ENCODE measurements around the gene CNTROB.

DNA sequence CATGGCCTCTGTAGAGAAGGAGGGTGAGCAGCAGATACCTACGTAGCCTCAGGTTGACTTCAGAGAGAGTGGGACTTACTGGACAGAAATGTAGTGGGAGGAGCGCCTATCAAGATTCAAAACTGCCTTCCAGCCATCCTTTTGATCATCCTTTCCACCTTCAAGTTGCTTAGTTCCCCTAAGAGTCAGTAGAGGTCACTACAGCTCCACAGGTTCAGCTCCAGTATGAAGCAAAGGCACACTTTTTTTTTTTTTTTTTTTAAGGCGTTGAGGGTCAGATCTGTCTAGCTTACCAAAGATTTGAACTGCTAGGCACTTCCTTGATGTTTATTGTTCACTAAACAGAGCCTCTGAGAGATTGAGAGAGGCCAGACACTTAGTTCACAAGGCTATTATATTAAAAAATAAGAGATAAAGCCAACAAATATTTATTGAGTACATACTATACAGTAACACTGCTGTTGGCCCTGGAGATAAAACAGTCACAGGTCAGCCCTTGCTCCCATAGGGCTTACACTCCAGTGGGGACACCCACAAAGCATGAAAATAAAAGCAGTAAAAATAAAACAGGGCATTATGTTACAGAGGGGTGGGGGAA is 19.0 kb upstream of the CNTROB start:
- TF ChIP-seq POLR2A (IDR thresholded peaks at IDR 0.05; ENCODE audit: low read length) (no peak), EP300 (IDR thresholded peaks at IDR 0.05) (no peak), MAZ (IDR thresholded peaks at IDR 0.05; ENCODE audit: borderline replicate concordance, low read depth, low read length) (no peak), NFE2L2 (conservative IDR thresholded peaks at IDR 0.05; ENCODE audit: low read length) (no peak), KDM5A (IDR thresholded peaks at IDR 0.05) (no peak), MAFK (IDR thresholded peaks at IDR 0.05; ENCODE audit: partially characterized antibody) (no peak), JUN (IDR thresholded peaks at IDR 0.05) (no peak)
- TF ChIP-seq, protein P1, sequence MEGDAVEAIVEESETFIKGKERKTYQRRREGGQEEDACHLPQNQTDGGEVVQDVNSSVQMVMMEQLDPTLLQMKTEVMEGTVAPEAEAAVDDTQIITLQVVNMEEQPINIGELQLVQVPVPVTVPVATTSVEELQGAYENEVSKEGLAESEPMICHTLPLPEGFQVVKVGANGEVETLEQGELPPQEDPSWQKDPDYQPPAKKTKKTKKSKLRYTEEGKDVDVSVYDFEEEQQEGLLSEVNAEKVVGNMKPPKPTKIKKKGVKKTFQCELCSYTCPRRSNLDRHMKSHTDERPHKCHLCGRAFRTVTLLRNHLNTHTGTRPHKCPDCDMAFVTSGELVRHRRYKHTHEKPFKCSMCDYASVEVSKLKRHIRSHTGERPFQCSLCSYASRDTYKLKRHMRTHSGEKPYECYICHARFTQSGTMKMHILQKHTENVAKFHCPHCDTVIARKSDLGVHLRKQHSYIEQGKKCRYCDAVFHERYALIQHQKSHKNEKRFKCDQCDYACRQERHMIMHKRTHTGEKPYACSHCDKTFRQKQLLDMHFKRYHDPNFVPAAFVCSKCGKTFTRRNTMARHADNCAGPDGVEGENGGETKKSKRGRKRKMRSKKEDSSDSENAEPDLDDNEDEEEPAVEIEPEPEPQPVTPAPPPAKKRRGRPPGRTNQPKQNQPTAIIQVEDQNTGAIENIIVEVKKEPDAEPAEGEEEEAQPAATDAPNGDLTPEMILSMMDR (IDR thresholded peaks at IDR 0.05): peak; percentile 95
- TF ChIP-seq, protein P2, sequence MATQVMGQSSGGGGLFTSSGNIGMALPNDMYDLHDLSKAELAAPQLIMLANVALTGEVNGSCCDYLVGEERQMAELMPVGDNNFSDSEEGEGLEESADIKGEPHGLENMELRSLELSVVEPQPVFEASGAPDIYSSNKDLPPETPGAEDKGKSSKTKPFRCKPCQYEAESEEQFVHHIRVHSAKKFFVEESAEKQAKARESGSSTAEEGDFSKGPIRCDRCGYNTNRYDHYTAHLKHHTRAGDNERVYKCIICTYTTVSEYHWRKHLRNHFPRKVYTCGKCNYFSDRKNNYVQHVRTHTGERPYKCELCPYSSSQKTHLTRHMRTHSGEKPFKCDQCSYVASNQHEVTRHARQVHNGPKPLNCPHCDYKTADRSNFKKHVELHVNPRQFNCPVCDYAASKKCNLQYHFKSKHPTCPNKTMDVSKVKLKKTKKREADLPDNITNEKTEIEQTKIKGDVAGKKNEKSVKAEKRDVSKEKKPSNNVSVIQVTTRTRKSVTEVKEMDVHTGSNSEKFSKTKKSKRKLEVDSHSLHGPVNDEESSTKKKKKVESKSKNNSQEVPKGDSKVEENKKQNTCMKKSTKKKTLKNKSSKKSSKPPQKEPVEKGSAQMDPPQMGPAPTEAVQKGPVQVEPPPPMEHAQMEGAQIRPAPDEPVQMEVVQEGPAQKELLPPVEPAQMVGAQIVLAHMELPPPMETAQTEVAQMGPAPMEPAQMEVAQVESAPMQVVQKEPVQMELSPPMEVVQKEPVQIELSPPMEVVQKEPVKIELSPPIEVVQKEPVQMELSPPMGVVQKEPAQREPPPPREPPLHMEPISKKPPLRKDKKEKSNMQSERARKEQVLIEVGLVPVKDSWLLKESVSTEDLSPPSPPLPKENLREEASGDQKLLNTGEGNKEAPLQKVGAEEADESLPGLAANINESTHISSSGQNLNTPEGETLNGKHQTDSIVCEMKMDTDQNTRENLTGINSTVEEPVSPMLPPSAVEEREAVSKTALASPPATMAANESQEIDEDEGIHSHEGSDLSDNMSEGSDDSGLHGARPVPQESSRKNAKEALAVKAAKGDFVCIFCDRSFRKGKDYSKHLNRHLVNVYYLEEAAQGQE (IDR thresholded peaks at IDR 0.05): no peak
- TF ChIP-seq, protein P3, sequence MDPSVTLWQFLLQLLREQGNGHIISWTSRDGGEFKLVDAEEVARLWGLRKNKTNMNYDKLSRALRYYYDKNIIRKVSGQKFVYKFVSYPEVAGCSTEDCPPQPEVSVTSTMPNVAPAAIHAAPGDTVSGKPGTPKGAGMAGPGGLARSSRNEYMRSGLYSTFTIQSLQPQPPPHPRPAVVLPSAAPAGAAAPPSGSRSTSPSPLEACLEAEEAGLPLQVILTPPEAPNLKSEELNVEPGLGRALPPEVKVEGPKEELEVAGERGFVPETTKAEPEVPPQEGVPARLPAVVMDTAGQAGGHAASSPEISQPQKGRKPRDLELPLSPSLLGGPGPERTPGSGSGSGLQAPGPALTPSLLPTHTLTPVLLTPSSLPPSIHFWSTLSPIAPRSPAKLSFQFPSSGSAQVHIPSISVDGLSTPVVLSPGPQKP (IDR thresholded peaks at IDR 0.05; ENCODE audit: low read depth, low read length): no peak
- TF ChIP-seq, protein P4, sequence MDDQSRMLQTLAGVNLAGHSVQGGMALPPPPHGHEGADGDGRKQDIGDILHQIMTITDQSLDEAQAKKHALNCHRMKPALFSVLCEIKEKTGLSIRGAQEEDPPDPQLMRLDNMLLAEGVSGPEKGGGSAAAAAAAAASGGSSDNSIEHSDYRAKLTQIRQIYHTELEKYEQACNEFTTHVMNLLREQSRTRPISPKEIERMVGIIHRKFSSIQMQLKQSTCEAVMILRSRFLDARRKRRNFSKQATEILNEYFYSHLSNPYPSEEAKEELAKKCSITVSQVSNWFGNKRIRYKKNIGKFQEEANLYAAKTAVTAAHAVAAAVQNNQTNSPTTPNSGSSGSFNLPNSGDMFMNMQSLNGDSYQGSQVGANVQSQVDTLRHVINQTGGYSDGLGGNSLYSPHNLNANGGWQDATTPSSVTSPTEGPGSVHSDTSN (IDR thresholded peaks at IDR 0.05): no peak; the same call in 1 of the 2 replicates
- TF ChIP-seq, protein P5, sequence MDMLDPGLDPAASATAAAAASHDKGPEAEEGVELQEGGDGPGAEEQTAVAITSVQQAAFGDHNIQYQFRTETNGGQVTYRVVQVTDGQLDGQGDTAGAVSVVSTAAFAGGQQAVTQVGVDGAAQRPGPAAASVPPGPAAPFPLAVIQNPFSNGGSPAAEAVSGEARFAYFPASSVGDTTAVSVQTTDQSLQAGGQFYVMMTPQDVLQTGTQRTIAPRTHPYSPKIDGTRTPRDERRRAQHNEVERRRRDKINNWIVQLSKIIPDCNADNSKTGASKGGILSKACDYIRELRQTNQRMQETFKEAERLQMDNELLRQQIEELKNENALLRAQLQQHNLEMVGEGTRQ (IDR thresholded peaks at IDR 0.05): no peak
- TF ChIP-seq, protein P6, sequence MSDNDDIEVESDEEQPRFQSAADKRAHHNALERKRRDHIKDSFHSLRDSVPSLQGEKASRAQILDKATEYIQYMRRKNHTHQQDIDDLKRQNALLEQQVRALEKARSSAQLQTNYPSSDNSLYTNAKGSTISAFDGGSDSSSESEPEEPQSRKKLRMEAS (IDR thresholded peaks at IDR 0.05): no peak
